GM19099 (cell line): ENCODE data around the gene ELMO3.

Experiments
- POLR2A ChIP-seq: IDR thresholded peaks from 3 replicates; pipeline ENCODE4 v1.6.1; 2011; ENCODE audit warnings: low read depth; ENCODE audit not compliant: insufficient read length; ENCODE audit errors: extremely low read depth

The ELMO3 gene

GRCh38 chr16:67208154-67208896, 9.4 kb downstream of the ELMO3 start:
- no peak for TF ChIP-seq POLR2A

DNA sequence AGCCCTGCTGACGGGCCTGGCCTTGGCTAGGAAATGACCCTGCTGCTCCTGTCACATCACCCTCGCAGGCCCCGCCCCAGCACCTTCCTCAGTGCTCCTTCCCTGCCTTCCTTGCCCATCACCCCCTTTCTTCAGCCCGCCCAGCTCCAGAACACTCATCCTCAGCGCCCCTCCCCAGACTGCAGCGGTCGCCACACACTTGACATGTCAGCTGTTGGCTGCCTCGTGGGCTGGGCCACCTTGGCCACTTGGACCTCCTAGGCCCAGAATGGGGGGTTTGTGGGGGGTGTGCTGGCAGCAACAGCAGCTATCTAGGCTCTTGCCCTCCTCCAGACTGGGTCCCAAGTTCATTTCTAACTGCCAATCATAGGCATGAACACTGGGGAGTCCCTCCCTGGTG, 10.6 kb downstream of the ELMO3 start:
- no peak for TF ChIP-seq POLR2A

DNA sequence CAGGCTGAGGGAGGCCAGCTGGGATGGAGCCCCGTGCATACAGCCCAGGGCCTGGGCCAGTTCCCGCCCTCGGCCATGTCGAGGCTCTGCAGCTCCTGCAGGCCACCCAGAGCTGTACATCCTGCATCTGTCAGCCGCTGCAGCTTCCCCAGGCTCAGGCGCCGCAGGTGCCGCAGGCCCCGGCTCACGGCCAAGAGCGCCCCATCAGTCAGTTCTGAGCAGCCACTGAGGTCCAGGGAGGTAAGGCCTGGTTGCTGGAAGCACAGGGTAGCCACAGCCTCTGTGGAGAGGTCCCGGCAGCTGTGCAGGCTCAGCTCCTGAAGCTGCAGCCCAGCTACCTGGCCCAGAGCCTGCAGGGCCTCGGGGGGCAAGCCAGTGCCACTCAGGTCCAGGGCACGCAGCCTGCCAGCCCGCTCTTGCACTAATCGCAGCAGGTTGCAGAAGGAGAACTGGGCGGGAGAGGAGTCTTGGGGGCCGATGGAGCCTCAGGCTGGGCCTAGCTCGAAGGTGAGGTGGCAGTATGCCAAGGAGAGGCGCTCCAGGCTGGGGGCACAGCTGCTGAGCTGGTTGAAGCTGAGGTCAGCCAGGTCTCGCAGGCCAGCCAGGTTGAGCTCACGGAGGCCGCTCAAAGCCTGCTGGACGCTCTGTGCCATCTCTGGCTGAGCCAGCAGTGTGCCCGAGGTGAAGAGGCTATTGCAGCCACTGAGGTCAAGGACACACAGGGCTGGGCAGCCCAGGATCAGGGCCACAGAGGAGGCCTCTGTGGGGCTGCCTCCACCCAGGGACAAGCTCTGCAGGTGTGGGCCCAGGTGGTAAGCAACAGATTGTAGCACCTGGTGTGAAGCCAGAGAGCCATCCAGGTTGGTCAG, 11.4 kb downstream of the ELMO3 start:
- TF ChIP-seq POLR2A = no peak

DNA sequence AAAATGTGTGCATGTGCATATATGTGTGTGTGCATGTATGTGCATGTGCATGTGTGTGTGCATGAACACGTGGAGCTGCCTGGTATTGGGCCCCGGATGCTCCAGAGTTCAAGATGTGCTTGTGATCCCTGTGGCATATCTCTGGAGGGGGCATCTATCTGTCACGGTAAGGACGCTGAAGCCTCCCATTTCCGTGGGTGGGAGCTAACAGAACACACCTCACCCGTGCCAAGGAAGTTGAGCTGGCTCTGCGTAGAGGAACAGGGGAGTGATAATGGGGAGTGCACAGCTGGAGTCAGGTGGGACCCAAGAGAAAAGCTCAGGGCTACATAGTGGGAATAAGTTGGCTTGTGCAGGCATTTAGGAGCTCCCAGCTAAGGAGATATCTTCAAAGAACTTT, 12.7 kb downstream of the ELMO3 start:
- no peak for TF ChIP-seq POLR2A

DNA sequence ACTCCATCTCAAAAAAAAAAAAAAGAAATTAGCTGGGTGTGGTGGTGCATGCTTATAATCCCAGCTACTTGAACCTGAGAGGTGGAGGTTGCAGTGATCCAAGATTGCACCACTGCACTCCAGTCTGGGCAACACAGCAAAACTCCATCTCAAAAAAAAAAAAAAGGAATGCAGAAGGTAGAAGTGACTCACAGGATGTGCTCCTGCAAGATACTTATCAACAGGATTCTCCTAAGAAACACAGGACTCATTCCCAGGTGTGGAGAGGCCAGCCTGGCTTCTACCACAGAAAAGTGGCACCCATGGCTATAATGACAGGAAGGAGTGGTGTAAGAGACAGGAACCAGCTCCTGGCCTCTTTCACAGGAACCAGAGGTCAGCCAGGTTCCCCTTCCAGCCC, 13.8 kb downstream of the ELMO3 start:
- TF ChIP-seq POLR2A = no peak

DNA sequence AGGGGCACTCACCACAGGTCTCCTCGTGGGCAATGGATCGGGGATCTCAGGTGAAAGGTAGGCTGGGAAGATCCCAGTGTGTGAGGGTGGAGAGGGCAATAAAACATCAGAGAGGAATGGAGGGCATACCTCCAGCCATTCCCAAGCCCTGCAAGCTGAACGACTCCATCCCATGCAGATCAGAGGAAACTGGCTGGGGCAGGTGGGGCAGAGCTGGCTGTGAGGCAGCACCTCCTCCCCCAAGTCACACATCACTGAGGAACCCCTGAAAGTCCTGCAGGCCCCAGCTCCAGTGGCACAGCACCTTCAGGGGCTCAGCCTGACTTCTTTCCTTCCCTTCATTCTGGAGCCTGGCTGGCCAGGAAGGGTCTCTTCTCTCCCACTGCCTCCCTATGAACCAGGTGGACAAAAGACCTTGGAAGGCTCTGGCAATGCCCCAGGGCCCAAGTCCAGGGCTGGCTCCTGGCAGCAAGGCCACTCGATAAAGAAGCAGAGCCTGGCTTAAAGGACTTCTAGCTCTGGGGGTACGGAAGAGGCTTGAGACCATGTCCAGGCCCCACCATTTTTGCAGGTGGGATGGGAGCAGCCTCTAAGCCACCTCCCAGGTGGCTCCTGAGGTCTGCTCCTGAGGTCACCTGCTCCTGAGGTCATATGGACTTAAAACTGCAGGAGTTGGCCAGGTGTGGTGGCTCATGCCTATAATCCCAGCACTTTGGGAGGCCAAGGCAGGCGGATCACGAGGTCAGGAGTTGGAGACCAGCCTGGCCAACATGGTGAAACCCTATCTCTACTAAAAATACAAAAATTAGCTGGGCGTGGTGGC, 14.5 kb downstream of the ELMO3 start:
- TF ChIP-seq POLR2A = no peak

DNA sequence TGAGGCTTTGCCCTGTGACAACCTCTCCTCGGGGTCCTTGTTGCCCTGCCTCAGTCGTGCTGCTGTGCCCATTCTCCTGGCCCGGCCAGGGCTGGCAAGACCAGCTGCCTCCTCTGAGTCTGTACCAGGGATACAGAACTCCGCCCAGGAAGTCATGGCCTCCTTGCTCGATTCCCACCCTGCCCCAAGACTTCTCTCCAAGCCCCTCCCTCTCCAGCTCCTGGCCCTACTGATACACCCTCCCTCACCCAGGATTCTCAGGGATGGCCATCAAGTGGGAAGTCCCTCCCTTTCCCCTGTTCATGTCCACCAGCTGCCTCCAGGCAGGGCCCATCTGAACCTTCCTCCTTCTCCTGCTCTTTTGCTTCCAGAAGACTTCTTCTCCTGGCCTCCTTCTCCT, 16.8 kb downstream of the ELMO3 start:
- no peak for TF ChIP-seq POLR2A

- no peak for TF ChIP-seq POLR2A
Observed at GRCh38 chr16:67216612-67217490, 17.9 kb downstream of the ELMO3 start.

- TF ChIP-seq POLR2A = no peak
Observed at GRCh38 chr16:67223992-67224391, 25.1 kb downstream of the ELMO3 start.

GRCh38 chr16:67226295-67226803, 27.4 kb downstream of the ELMO3 start:
- TF ChIP-seq POLR2A = no peak

GRCh38 chr16:67226804-67227566, 28.1 kb downstream of the ELMO3 start, which contains the start of gene TMEM208:
Gene TMEM208, plus strand, starts transcription at chr16:67227130. Its CDS starts 89 bp downstream, at chr16:67227219.
- peak; percentile 76 for TF ChIP-seq POLR2A

GRCh38 chr16:67227567-67227921, 28.6 kb downstream of the ELMO3 start:
- TF ChIP-seq POLR2A = no peak

DNA sequence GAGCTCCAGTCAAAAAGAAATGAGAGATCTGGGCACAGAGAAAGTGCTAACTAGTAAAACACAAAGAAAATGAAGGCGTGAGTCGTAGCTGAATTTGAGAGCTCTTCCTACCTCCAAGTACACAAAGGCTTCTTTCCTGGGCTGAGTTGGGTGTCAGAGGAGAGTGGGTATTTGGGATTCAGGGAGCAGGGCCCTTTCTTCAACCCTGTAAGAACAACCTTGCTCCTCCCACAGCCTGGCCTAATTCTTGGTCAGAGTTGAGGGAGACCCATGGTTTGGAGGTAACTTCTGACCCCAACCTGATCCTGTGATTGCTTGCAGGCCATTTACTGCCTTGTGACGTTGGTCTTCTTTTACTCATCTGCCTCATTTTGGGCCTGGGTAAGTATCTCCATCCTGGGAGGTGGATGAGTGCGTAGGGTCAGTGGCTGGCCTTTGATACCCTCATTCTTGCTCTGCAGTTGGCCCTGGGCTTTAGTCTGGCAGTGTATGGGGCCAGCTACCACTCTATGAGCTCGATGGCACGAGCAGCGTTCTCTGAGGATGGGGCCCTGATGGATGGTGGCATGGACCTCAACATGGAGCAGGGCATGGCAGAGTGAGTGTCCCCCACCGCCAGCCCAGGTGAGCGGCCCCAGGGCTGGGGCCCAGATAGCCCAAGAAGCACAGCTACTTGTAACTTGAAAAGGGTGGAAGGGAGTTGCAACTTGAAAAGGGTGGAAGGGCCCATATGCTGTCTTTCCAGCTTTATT, 29.3 kb downstream of the ELMO3 start:
- TF ChIP-seq POLR2A = no peak
